Stimulated activated CD4-positive, alpha-beta T cell treated with anti-CD3 and anti-CD28 coated beads, Interleukin-1b, Interleukin-23, amount 100 ng/mL, for 1 hour (primary cell): ENCODE data around the gene CTIF.

Experiments
- DNase-seq, 2 donors: peaks; one replicate each; pipeline ENCODE4 v3.0.0-alpha.2; 2020; ENCODE audit warnings: low read depth in 2 of 2

The CTIF gene

DNA sequence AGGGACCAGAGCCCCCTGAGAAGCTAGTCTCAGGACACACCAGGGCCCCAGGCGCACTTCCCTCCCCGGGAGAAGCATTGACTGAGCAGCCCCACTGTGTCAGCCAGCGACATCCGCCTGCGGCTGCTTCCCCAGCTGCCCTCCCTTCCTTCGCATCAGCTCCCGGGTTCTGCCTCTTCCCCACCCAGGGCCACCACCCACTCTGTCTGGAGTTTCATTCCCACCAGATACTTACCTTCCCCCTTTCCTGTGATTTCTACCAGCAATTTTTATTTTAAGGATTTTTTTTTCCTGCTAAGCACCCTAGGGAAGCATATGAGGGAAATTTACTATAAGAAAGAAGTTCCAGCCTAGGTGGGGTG, 312.7 kb downstream of the CTIF start:
- DNase-seq, result no peak

DNA sequence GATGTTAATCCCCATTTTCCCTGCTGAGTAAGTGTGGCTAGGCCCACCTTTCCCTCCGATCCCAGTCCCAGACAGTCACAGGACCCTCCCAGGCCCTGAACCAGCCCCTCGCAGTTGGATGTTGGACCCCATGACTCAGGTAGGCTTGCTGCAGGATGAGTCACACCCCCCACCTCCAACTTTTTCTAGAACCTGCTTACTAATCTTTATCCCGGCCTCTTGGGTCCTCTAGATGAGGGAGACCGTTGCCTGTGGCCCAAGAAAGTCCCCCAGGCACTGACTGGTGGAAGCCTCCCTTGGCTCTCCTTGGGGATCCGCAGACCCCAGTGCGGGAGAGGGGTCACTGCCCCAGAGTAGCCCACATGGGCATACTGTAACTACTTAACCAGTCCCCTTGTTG, 313.5 kb downstream of the CTIF start:
- DNase-seq, result no peak

DNA sequence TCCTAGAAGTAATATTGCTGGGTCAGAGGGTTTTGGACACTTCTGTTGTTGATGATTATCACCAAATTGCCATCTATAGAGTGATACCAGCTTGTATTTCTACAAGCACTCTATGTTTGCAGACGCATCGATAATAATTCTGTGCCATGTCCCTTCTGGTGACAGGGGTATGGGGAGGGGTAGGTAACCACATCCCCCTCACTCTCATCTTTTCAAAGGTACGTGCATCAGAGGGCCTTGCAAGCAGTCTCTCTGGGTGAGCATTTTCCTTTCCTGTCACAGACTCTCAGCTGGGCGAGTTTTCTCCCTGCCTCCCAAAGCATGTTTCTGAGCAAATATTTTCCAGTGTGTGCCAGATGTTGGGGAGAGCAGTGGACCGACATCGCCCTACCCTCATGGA, 314.0 kb downstream of the CTIF start:
- no peak for DNase-seq

DNA sequence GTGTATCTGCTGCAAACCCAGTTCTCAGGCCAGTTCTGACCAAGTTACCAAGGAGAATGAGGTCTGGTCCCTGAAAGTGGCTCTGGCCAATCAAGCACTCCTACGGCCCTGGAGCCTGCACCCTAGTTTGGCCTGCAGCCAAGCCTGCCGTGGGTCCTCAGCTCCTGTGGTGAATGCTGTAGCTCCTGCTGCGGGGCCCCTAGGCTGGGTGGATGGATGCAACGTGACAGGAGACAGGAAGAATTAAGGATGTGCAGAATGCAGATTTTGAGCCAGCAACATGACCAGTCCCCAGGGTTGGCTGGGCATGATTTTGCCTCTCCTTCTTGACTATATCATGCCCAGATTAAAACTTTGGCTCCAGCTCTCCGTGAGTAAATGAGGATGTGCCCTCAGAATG, 314.8 kb downstream of the CTIF start:
- no peak for DNase-seq

DNA sequence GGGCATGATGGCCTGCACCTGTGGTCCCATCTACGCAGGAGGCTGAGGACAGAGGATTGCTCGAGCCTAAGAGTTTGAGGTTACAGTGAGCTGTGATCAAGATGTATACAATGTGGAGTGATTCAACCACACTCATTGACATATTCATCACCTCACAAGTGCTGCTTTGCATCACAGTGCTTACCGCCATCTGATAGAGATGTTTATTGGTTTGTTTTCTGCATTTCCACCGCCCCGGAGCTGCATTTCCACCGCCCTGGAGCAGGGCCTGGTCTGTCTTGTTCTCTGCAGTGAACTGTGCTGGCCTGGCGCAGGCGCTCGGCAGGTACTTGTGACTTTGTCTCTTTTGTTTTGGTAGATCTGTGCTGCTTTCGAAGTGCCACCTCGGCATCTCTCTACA, 315.9 kb downstream of the CTIF start:
- DNase-seq, result no peak

DNA sequence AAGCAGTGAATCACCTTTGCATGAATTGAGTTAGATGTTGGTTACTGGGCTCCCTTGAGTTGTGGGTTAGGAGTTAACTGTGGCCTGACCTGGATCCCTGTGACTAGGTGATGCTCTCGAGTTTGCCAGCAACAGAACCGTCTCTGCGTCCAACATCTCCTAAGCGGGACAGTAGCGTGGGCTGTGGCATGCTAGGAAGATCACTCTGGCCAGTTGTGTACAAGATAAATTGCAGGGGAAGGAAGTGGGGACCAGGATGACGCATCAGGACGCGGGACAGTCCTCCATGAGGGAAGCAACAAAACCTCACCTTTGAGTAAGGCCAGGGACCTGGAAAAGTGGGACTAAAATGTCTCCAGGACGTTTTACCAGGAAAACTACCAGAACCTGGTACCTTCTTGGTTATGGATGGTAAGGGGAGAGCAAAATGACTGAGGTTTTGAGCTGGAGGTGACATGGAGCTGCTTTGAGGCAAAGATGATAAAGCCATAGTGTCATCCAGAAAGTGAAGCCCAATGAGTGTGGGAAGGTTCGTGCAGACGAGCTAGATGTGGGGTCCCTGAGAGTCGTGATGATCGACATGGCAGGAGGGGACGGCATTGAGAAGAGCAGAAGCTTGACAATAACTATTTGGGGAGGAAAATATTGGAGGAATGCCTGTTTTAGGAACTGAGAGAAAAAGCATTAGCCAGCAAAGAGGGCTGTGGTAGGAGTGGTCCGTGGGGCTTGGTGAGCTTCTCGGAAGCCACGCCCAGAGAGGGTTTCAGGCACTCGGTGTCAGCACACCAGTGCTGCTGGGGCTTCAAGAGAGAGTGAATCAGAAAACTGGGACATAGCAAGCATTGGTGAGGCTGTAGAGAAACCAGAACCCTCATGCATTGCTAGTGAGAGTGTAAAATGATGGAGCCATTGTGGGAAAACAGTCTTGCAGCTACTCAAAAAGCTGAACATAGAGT, 316.9 kb downstream of the CTIF start:
- DNase-seq, result no peak

DNA sequence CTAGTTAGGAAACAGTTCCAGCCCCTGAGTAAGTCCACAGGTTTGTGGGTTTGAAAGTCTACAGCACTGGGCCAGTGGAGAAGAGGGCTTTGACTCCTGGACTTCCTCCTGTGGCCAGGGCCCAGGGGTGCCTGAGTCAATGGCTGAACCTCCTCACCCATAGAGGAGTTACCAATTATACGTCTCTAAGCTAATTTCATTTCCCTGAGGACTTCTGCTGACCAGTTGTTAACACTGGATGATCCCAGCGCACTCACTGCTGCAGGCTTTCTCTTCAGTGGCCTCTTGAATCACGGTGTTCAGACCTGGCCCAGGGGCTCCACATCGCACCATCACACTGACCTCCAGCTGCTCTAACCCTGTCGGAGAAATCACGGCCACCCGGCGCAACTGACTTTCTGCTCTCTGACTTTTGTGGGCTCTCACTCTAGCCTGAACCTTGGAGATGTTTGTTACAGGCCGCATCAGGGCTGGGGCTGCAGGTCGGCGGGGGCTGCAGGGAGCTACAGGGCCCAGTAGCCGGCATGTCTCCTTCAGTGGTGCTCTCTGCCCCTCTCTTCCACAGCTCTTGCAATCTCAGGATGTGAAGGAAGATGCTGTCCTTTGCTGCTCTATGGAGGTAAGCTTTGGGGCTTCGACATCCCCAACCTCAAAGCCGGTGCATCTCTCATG, 318.3 kb downstream of the CTIF start:
- DNase-seq, result no peak

DNA sequence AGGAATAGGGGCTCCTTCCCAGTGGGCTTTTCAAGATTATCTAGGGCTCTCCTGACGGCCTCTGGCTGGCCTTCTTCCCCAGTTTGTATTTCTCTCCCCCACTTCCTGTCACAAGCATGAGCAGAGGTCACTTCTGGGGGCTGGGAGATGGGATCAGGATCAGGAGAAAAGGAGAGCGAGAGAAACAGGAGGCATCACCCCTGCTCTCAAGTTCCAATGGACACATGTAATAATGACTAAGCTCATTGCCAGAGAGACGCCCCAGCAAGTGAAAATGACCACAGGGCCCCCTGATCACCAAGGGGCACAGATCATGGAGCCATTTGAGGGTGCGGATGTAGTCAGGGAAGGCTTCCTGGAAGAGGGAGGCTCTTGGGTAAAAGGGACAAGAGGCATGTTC, 319.8 kb downstream of the CTIF start:
- no peak for DNase-seq

DNA sequence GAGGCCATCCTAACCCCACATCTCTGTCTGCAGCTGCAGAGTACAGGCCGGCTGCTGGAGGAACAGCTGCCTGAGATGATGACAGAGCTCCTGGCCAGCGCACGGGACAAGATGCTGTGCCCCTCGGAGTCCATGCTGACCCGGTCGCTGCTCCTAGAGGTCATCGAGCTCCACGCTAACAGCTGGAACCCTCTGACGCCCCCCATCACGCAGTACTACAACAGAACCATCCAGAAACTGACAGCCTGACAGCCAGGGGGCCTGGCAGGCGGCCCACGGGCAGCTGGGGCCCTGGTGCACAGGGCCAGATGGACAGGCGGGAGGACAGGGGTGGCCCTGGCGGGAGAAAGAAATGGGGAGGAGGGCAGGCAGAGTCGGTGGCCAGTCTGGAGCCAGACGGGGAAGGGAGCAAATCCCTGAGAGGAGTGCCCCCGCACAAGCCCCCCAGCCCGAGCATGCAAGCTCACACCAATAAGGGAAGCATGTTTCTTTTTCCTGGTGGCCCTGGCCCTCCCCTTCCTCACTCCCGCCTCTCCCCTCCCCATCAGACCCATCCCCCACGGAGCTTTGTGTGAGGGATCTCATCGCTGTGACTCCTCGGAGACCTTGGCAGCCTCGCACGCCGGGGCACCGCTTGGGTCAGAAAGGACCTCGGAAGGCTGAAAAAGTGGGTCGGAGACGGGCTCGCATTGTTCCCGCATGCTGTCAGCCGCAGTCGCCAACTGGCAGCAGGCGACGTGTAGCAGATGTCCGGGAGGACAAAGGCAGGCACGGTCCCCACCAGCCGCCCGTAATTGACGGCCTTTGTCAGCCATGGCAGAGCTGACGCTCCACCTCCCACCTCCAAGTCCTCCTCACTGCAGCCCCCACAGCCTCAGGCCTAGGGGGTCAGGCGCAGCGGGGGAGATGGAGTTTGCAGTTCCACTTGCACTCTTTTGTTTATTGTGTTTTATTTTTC, 320.8 kb downstream of the CTIF start:
- DNase-seq, result no peak

DNA sequence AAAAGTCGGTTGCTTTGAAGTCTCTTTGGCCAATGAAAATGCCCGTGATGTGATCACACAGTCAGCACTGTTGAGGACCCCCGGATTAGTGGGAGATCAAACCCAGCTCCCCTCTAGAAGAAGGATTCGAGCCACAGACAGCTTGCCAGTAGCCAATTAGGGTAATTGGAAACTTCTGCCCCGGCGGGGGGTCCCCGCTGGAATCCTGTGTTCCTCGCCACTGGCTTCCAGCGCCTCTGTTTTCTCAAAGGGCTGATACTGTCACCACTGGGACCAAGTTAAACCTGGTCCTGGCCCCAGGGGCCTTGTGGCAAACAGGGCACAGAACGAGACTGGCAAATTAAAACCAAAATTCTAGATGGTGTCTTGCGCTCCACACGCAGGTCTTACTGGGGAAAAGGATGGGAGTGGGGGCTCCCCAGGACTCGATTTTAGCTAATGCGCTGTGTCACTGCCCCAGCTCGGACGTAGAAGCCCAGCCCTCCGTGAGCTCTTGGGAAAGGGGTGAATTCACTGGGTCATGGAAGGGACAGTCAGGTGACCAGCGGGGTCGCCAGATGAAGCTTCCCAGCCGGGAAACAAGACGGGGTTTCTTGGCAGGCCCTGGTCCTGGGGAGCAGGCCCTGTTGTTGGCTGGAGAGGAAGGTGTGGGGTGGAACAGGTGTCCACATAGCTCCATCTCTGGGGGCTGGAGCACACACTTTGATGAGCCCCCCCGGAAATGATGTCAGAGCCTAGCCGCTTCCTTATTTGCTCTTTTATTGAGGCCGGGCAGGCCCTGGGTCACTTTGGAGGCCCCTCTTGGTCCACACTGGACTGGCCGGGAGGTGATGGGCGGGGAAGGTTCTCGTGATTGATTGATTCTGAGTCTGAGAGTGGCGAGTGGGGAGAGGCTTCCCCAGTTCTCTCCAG, 321.7 kb downstream of the CTIF start:
- DNase-seq, result no peak

DNA sequence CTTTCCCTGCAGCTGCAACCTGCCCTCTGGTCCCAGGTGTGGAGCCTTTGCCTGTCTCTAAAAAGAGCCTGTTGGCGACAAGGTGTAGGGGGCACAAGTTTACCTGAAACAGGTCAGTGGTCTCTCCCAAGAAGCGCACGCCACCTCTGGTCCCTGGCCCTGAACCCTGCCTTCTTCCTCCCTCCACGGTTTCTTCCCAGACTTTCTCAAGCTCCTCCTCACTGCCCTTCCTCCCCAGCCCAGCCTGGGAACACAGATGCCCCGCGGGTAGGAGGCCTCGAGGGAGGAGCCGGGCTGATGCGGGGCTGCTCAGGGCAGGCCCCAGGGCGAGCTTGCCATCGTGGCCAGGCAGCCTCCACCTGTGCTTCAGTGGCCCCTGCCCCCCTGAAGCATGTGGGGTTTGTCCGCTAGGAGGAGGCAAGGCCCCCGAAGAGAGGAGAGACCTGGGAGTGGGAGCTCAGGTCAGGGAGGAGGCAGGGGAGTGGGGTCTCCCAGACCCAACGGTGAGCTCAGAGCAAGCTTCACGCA, 322.4 kb downstream of the CTIF start:
- DNase-seq, result no peak

DNA sequence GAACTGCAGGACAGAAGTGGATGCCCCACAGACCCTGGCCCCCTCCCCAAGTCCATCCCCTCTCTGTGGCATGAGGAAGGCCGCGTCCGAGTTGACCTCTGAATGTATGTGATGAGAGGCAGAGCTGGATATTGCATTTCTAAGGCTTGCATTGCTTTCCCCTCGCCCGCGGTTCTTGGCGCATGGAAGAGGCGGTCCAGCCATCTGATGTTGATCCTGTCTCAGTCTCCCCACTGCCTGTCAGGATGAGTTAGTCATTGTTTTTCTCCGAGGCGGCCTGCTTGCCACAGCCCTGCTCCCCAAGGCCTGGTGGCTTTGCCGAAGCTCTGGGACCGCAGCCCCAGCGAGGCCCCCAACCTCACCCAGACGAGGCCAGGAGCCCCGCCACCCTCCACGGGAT, 323.3 kb downstream of the CTIF start:
- DNase-seq, result no peak

DNA sequence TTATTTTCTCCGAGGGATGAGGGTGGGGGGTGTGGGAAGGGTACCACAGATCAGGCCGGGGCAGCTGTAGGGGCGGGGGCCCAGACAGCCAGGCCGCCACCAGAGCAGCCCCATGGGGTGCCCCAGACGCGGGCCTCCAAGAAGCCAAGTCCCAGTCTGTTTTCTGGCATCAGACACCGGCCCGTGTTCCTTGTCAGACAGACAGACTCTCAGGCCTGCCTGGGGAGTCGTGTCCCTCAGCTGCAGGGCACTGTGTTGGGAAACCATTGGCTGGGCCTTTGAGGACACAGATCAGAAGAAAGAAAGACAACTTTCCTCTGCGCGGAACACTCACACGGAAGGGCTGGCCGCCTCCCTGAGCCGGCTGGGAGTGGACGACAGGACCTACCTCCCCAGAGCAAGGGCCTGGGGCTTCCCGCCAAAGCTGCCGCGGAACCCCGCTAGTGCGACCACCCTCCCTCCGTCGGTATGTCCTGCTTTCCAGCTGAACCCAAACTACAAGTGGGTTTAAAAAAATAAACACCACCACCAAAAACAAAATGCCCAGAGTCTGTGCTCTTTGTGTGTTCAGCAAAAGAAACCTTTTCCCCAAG, 323.9 kb downstream of the CTIF start:
- DNase-seq, result no peak

DNA sequence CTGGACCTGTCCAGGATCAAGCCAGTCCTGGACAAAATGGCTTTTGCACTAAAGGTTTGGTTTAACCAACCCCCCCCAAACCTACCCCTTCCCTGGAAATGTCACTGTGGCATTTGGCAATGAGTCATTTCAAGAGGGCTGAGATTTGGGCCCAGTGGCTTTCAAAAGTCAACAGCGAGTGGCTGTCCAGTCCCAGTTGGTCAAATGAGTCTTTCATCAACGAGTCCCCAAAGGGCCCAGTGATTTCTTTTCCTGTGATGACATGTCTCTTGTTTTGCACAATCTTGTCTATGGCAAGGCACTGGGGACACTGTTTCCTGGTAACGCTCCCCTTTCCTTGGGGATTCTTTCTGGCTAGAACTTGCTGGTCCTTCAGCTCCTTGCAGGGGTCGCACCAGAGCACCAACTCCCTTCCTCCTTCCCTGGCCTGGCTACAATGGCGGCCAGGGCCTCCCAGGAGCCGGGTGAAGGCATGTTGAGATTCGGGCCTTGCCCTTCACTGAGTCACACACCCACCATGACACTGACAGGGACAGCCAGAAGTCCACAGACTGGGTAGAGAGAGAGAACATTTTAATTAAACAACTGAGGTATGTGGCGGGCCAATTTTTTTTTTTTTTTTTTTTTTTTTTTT, 324.7 kb downstream of the CTIF start:
- DNase-seq, result no peak

DNA sequence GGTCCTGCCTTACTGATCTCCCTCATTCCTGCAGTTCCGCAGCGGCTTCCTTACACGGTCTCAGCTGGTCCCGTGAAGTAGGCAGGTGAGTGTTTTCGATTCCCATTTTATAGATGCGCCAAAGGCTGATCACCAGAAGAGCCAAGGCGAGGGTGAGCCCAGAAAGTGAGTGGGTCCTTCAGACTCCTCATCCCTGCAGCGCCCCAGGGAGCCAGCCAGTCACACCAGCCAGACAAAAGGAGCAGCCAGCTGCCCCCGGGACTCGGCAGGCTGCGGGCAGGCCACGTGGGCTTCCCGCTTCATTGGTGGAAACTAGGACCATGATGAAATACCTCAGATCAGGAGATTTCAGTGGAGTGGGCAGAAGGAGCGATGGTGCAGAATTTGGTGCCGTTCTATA, 326.0 kb downstream of the CTIF start:
- no peak for DNase-seq

DNA sequence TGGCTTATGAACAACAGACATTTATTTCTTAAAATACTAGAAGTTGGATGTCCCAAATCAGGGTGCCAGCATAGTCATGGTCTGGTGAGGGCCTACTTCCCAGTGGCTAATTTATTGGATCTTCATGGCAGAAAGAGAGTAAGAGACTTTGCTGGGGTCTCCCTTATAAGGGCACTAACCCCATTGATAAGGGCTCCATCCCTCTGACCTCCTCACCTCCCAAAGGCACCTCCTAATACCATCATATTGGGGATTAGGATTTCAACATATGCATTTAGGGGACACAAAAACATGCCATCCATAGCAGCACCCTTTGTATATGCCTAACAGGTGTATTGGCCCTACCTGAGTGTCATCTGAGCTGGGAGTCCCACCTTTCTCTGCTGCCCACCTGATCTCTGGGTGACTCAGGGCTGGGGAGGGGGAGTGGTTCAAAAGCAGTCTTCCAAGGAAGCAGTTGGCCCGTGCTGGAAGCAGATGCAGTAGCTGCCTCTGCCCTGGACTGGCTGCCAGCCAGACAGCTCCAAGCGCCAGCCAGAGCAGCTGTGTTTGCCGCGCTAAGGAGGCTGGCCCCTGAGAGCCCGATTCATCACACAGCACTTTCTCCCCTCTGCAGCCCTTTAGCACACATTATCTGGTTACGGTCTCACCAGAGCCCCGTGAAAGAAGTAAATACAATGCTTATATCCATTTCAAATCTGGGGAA, 327.4 kb downstream of the CTIF start:
- DNase-seq, result no peak

DNA sequence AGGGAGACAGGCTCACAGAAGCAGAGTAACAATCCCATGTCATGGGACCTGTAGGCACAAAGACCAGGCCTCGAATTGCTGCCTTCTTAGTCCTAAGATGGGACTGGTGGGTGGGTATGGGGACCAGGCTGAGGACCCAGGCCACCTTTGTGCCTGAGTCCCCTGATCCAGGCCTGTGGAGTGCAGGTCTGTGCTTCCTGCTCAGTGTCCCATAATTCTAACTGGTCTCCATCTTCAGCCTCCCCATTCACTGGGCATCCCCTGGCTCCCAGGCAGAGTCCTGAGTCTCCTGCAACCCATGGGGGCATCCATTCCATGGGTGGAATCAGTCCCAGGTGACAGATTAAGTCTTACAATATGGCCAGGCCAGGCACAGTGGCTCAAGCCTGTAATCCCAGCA, 328.0 kb downstream of the CTIF start:
- no peak for DNase-seq

DNA sequence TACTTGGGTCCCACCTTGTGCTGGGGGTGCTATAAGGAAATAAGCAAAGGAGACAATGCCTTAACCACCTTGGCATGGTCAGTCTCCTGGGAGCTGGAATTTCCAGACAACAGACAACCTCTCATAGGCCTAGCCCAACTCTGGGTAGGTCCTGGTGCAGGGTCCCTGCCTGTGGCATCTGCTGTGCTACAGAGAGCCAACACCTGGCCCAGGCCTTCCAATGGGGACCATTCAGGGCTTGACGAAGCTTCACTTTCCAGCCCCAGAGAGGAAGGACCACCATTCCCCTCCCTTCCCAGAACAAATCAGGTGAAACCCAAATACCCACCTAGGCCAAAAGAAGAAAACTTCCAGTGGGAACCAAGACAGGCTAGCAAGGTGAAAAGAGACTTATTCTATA, 329.1 kb downstream of the CTIF start:
- no peak for DNase-seq
